GM18858 (cell line): ENCODE results near the gene ZSCAN31.
"Not testable (repeated sequence)": the region's sequence is repeated elsewhere in the genome, so short reads cannot be mapped to it uniquely, and the experiment has no call there.

Experiments
- ATAC-seq: cut with Tn5 transposase; IDR thresholded peaks from one replicate; pipeline ENCODE4 v1.9.1; 2021; ENCODE audit not compliant: unreplicated experiment

Gene ZSCAN31

DNA sequence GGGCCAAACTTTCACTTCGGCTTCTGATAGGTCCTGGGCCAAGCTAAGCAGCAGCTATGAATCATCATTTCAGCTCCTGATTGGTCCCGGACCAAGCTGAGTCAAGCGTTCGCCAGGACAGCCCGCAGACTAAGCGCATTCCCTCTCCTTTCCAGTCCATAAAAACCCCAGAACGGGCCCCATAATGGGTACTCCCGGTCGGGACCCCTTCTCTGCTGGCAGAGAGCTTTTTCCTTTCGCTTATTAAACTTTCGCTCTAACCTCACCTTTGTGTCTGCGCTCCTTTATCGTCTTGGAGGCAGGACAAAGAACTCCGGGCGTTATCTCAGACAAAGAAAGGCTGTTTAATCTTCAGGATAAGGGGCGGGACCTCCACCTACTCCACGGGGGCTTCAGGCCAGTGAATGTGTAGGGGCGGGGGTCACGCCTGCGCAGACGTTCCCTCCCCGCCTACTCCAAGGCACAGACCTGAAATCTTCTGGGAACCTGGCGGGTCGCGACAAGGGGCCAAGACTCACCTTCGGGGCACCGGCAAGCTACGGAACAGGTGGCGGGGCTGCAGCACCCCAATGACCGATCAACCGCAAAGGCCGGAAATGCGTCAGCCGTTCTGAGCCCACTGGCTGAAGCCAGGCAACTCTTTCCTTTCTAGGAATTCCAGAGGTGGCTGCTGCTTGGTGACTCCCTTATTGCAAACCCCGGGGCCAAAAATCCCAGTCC lies at the start of gene ZSCAN31:
TSS of gene ZSCAN31 (minus strand) at position 585 of the 720 bp plus-strand sequence. CDS start 6,465 bp downstream, outside the sequence.
- ATAC-seq = peak; percentile 66

- ATAC-seq = no peak
Observed at GRCh38 chr6:28384143-28384533, 48.2 kb upstream of the ZSCAN31 start.

DNA sequence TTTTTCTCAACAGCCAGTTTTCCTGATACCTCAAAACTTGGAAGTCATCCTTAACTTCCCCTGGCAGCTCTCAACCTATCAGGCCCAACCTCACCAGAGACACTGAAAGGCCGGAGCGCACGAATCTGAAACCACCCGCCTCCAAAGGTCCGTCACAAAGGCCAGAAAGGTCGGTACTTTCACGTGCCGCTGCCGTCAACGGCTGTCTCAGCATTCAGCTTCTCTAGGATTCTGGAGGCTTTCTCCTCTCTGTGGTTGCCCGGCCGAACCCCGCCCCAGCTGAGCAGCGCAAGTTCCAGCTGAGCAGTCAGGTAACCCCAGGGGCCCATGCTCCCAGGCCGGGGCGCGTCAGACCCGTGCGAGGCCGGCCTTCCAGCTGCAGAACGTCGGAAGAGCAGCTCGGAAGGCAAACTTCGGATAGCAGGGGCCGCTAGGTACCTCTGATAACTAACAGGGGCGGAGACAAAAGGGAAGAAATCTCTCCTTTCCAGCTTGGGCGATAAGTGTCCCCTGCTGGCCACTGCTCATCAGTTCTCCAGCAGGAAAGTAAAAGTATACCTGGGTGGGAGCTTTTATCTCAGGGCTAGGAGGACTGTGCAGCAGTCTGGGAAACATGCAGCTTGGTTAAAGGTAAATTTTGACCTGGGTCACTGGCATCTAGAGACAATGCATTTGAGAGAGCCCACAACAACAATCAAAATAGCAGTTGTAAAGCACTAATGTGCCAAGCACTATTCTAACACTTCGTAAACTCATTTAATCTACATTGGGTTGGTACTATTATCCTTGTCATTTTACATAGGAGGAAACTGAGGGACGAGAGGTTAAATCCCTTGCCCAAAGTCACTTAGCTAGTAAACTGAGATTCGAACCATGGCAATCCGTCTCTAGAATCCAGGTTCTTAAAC lies 47.5 kb upstream of the ZSCAN31 start:
- peak; percentile 71 for ATAC-seq

DNA sequence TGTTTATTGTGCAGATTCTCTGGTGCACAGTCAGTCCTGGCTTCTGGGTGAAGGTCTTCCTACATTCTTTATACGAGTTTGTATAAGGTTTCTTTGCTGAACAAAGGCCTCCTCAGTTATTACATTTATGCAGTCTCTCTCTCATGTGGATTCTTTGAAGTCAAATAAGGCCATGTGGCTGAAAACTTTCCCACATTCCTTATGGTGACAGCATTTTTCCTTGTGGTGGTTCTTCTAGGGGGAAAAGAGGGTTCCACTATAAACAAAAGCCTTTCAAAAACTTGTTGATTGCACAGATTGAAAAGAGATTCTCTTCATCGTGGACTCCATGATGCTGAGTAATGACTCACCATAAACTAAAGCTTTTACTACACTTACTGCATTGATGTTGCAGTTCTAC lies 44.4 kb upstream of the ZSCAN31 start:
- no peak for ATAC-seq

GRCh38 chr6:28378644-28379043 lies 42.7 kb upstream of the ZSCAN31 start:
- no peak for ATAC-seq

GRCh38 chr6:28377879-28378278 lies 41.9 kb upstream of the ZSCAN31 start:
- ATAC-seq = no peak

- no peak for ATAC-seq
Observed at GRCh38 chr6:28373925-28374324, 38.0 kb upstream of the ZSCAN31 start.

DNA sequence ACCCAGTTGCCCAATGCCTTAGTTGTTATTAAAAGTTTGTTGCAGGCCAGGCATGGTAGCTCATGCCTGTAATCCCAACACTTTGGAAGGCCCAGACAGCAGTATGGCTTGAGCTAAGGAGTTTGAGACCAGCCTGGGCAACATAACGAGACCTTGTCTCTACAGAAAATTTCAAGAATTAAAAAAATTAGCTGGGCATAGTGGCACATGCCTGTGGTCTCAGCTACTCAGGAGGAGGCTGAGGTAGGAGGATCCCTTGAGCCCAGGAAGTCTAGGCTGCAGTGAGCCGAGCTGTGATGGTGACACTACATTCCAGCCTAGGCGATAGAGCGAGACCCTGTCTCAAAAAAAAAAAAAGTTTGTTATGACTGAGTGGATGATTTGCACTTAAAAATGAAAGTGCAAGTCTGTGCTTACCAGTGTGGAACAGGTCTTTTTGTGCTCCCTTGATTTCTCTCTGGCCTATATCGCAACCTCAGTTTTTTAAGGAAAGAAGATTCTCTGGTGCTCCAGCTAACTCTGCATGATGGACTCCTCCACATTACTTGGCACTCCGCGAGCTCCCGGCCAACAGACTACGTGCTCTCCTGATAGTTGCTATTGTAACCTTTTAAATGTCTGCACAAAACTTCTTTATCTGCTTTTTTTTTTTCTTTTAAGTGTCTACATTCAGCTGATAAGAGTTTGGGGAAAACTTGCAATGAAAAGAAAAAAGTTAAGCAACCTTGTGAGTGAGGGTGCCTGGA lies 35.9 kb upstream of the ZSCAN31 start:
- ATAC-seq = peak; percentile 65

- ATAC-seq = no peak
Observed at GRCh38 chr6:28371280-28371679, 35.3 kb upstream of the ZSCAN31 start.

- ATAC-seq = no peak
Observed at GRCh38 chr6:28370440-28370839, 34.5 kb upstream of the ZSCAN31 start.

DNA sequence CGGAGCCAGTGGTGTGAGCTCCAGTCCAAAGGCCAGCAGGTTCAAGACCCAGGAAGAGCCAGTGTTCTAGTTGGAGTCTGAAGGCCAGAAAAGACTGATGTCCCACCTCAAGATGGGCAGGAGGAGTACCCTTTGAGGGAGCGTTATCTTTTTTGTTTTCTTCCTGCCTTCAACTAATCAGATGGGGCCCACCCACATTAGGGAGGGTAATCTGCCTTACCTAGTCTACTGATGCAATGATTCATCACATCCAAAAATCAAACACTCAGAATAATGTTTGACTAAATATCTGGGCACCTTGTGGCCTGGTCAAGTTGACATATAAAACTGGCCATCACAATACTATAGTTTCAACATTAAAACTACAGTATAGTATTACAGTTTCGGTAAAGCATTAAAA lies 33.5 kb upstream of the ZSCAN31 start:
- no peak for ATAC-seq

- peak; percentile 80 for ATAC-seq
Observed at GRCh38 chr6:28368522-28368921, 32.6 kb upstream of the ZSCAN31 start.

- ATAC-seq = not testable (repeated sequence)
Observed at GRCh38 chr6:28365590-28365989, 29.6 kb upstream of the ZSCAN31 start.

DNA sequence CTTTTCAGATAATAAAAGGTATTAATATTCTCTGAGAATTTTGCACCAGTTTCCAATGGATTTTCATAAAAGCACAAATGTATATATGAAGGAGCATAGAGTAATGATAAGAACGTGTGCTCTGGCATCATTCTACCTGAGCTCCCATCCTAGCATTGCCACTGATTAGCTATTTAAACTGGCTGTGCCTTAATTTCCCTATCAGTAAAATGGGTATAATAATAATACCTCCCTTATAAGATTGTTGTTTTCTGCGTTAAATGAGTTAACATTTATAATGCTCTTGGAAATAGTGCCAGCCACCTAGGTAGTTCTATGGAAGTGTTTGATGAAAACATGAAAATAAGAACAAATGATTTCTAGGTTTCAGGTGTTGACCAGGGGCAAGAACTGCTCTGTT lies 25.0 kb upstream of the ZSCAN31 start:
- no peak for ATAC-seq

DNA sequence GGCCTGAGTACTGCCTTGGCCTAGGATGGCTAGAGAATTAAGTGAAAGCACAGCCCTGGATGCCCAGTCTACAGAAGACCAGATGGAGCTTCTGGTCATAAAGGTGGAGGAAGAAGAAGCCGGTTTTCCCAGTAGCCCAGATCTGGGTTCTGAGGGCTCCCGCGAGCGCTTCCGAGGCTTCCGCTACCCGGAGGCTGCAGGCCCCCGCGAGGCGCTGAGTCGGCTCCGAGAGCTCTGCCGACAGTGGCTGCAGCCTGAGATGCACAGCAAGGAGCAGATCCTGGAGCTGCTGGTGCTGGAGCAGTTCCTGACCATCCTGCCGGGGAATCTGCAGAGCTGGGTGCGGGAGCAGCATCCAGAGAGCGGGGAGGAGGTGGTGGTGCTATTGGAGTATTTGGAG lies 23.6 kb upstream of the ZSCAN31 start:
- not testable (repeated sequence) for ATAC-seq

- ATAC-seq = no peak
Observed at GRCh38 chr6:28357036-28357435, 21.1 kb upstream of the ZSCAN31 start.

GRCh38 chr6:28356666-28357020 lies 20.7 kb upstream of the ZSCAN31 start:
- ATAC-seq = no peak

- no peak for ATAC-seq
Observed at GRCh38 chr6:28355743-28356665, 20.1 kb upstream of the ZSCAN31 start.

DNA sequence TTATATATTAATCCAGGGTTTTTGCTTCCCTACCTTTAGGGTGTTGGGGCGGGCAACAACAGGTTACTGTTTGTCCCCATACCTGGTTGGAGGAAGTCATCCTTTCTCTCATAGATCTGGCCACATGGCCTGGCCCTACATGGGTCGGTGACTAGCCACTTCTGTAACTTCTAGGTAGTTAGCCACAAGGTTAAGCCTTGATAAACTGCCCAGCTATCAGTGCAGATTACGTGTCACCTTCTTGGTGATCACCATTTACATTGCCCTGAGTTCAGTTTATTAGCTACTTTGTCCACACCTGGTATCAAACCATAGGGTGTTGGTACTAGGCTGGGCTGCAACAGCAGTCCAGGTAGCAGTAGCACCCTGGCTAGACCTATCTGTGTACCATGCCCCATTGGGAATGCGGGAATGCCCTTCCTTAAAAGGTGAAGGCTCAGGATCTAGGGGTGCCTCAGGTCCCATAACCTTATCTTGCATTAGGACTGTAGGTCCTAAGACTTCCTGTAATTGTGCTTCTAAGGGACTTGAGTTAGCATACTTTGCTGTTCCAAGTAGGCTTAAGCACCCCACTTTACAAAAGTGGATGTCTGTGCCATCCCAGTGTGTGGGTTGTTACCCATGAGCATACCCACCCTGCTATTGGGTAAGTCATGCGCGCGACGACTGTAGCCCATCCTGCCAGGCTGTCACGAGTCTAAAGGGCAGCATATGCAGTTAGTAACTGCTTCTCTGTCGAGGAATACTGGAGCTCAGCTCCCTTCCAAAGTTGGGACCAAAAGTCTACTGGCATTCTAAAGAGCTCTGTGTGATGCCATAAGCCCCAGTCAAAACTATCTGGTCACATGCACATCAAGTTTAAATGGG lies 19.0 kb upstream of the ZSCAN31 start:
- ATAC-seq = no peak
